ENCODE results near the gene TMEM223. TPM values are rescaled to one million over a fixed set of nuclear protein-coding genes. Genes with fewer than 3 reads are reported as not detected.

The TMEM223 gene
- total RNA-seq, 1 experiment from 2014 or later, result 22.2 TPM

DNA sequence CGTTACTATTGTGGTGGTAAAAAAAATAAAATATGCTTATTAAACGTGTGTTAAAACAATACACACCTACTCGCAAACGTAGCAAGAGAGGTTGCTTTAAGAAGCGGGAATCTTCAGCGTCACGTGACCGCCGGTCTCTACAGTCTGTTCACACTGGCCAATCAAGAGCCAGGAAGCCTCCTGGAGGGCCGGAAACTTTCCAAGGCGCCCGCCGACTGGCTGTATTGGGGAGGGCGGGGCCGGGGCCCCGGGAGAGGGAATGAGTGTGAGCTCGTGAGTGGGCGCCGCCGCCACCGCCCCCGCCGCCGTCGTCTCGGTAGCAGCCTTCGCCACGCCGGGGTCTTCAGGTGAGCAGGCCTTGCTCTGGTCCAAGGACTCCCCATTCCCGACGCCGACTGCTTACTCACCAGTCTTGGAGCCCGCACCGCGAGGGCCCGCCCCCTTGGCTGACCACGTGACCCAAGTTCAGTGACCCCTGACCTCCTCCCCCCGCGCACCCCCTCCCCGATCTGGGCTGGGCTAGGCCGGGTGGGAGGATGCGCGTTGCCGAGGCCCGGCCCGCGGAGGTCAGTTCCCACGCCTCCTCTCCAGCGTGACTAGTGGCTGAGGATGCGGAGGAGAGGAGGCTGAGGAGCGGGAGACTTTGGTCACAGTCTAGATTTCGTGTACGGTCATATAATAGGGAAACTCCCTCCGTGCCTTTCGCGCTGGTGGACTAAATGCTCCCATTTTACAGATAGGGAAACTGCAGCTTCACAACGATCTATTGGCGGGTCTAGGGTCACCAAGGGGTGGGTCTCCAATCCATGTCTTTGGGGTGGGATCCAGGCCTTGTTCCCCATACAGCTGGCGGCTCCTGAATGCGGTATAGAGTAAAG is 20.4 kb downstream of the TMEM223 start, which contains the start of gene TAF6L:
TSS of gene TAF6L (plus strand) at position 253 of the 878 bp plus-strand sequence. CDS start 4,388 bp downstream, outside the sequence.
- no CpG with 5 or more reads among the region's 60 CpGs for WGBS (ENCODE audit: extremely low coverage, insufficient read length, low lambda C conversion rate)
- peak within 1 kb of the TSS; percentile 78 for H3K4me2 ChIP-seq (ENCODE audit: insufficient read depth, insufficient read length, low read length)
- peaks cover 3% of the 10 kb centered on the region for H3K23me2 ChIP-seq (ENCODE audit: insufficient read length, low read depth, low read length, poor library complexity, severe bottlenecking)
- no peaks in the 10 kb centered on the region; a peak in 1 of 5 replicates for H3K9me3 Mint-ChIP-seq
- H3K79me2 ChIP-seq (ENCODE audit: insufficient read depth, low read length), result peaks cover 3% of the 10 kb centered on the region
- H2BK5ac ChIP-seq (ENCODE audit: insufficient read length, low read length), result no peak within 1 kb of the TSS
- H4K5ac ChIP-seq (ENCODE audit: insufficient read length, low read depth, low read length), result no peak within 1 kb of the TSS
- peaks cover 18 to 38% (median 28%) of the 10 kb centered on the region in 3 experiments for H3K36me3 Mint-ChIP-seq (ENCODE audit: insufficient read depth in 1 of 3, low read depth in 3 of 3)
- H3K9me3 ChIP-seq (ENCODE audit: control insufficient read depth, low read depth, low read length), result no peaks in the 10 kb centered on the region
- H2BK12ac ChIP-seq (ENCODE audit: insufficient read length, low read depth, low read length), result no peak within 1 kb of the TSS
- H2BK120ac ChIP-seq (ENCODE audit: low read depth, low read length, poor library complexity, severe bottlenecking), result no peak within 1 kb of the TSS
- H3T11ph ChIP-seq (ENCODE audit: low read length), result no peak within 1 kb of the TSS
- H3K14ac ChIP-seq (ENCODE audit: insufficient read depth, low read length), result peak within 1 kb of the TSS; percentile 83; the same call in 1 of the 2 replicates
- H2BK15ac ChIP-seq (ENCODE audit: low read depth, low read length), result no peak within 1 kb of the TSS
- peak within 1 kb of the TSS; percentile 74 for H3K9ac ChIP-seq (ENCODE audit: extremely low read depth, insufficient read length, low read length)
- peaks cover 16 to 19% of the 10 kb centered on the region in 2 experiments for H3K4me1 Mint-ChIP-seq
- H3K27me3 ChIP-seq (ENCODE audit: insufficient read depth, low read length), result no peaks in the 10 kb centered on the region
- DNase-seq, result peak; percentile 98
- H2AK5ac ChIP-seq (ENCODE audit: insufficient read length, low read length), result no peak within 1 kb of the TSS
- no peak within 1 kb of the TSS for H2AFZ ChIP-seq (ENCODE audit: low read length)
- no peak within 1 kb of the TSS for H4K91ac ChIP-seq (ENCODE audit: insufficient read length, low read depth, low read length)
- no peaks in the 10 kb centered on the region for H3K27me3 Mint-ChIP-seq (ENCODE audit: low read depth)
- no peak within 1 kb of the TSS for H2BK20ac ChIP-seq (ENCODE audit: low read depth, low read length, poor library complexity, severe bottlenecking)
- H3K18ac ChIP-seq (ENCODE audit: insufficient read length, low read depth, low read length), result peak within 1 kb of the TSS; percentile 90
- peak within 1 kb of the TSS; percentile 95 to 100 (median 98) for H3K27ac Mint-ChIP-seq
- TF ChIP-seq, protein P1, sequence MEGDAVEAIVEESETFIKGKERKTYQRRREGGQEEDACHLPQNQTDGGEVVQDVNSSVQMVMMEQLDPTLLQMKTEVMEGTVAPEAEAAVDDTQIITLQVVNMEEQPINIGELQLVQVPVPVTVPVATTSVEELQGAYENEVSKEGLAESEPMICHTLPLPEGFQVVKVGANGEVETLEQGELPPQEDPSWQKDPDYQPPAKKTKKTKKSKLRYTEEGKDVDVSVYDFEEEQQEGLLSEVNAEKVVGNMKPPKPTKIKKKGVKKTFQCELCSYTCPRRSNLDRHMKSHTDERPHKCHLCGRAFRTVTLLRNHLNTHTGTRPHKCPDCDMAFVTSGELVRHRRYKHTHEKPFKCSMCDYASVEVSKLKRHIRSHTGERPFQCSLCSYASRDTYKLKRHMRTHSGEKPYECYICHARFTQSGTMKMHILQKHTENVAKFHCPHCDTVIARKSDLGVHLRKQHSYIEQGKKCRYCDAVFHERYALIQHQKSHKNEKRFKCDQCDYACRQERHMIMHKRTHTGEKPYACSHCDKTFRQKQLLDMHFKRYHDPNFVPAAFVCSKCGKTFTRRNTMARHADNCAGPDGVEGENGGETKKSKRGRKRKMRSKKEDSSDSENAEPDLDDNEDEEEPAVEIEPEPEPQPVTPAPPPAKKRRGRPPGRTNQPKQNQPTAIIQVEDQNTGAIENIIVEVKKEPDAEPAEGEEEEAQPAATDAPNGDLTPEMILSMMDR (conservative IDR thresholded peaks at IDR 0.05), result no peak
- no peak within 1 kb of the TSS for H3K56ac ChIP-seq (ENCODE audit: insufficient read length, low read depth, low read length)
- no peaks in the 10 kb centered on the region for H4K20me1 ChIP-seq (ENCODE audit: control insufficient read depth, insufficient read depth, insufficient read length)
- peak within 1 kb of the TSS; percentile 20 for H3K27ac ChIP-seq (ENCODE audit: insufficient read length, low read depth, low read length)
- peak within 1 kb of the TSS; percentile 87 to 94 for H3K4me3 Mint-ChIP-seq
- no peak within 1 kb of the TSS for H4K8ac ChIP-seq (replicated peaks; ENCODE audit: insufficient read length, low read depth, low read length)
- H3K23ac ChIP-seq (ENCODE audit: insufficient read length, low read depth, low read length), result no peak within 1 kb of the TSS
- H3K4ac ChIP-seq (ENCODE audit: low read depth, low read length), result no peak within 1 kb of the TSS
- no peaks in the 10 kb centered on the region for H3K79me1 ChIP-seq (ENCODE audit: insufficient read depth, low read depth, low read length, poor library complexity, severe bottlenecking)
- no peaks in the 10 kb centered on the region for H3K4me1 ChIP-seq (ENCODE audit: insufficient read depth, low read length)

Data from H9 (cell line).